K562 (cell line): ENCODE results near the gene VSX2. TPM values are rescaled to one million over a fixed set of nuclear protein-coding genes. Genes with fewer than 3 reads are reported as not detected.

ENCODE experiments used
- ATAC-seq: fragments of 200-7000 bp; cut with Tn5 transposase; 3 replicates; pipeline ENCODE4 v1.9.1; 2020; ENCODE audit warnings: moderate library complexity
- BruUV-seq: library from RNA; stranded (reverse); fragments of 400-500 nt; replicated peaks from 2 replicates; lab custom pipeline; 2021; lab: Mats Ljungman, UMichigan
- CTCF ChIA-PET: fragments of 300-600 bp; formaldehyde crosslinking; extraction: SDS; loops from one replicate; lab custom pipeline; 2021; ENCODE audit warnings: low intra/inter-chr PET ratio; lab: Yijun Ruan, JAX
- POLR2A ChIA-PET: fragments of 300-600, 350-650 bp; sonication (Branson Sonifier 250); formaldehyde crosslinking; extraction: SDS; loops from one replicate; lab custom pipeline; 2021; ENCODE audit warnings: antibody characterized with exemption, inconsistent platforms; lab: Yijun Ruan, JAX
- DNase-seq, 4 experiments: peaks; one replicate each; pipeline versions ENCODE4 v3.0.0 to v3.0.0-alpha.2; 2011 to 2018; ENCODE audit warnings: low spot score in 3 of 4, mixed read lengths in 3 of 4; ENCODE audit errors: extremely low read depth in 1 of 4
- FAIRE-seq: peaks from 2 replicates; lab custom pipeline; 2011; peaks lifted over from hg19 to GRCh38; lab: Jason Lieb, UNC
- H2AFZ ChIP-seq: 2 replicates; pipeline ENCODE4 v1.6.0; 2011; ENCODE audit warnings: low read depth, low read length, control low read depth, inconsistent platforms
- H3K27ac ChIP-seq: fragments of 200-600 bp; 3 replicates; pipeline ENCODE4 v1.8.0; 2011; ENCODE audit warnings: low read depth, mild to moderate bottlenecking, control low read depth, inconsistent platforms, low read length, moderate library complexity, mixed read lengths; ENCODE audit errors: extremely low read depth
- H3K27me3 ChIP-seq, 2 experiments: fragments of 300-600 bp in 1 of 2; 2 replicates in 1 of 2; 3 replicates in 1 of 2; pipeline versions ENCODE4 v1.6.0 to v1.8.0; 2011; ENCODE audit warnings: inconsistent platforms in 2 of 2, low read length in 2 of 2, mild to moderate bottlenecking in 1 of 2, mixed read lengths in 1 of 2, moderate library complexity in 1 of 2; ENCODE audit not compliant: control insufficient read depth in 2 of 2, insufficient read depth in 2 of 2
- H3K36me3 ChIP-seq: fragments of 300-600 bp; 3 replicates; pipeline ENCODE4 v1.8.0; 2011; ENCODE audit warnings: mild to moderate bottlenecking, low read length, inconsistent platforms; ENCODE audit not compliant: control insufficient read depth, insufficient read depth
- H3K4me1 ChIP-seq, 2 experiments: fragments of 200-600 bp in 1 of 2; replicated peaks in 1 of 2; 2 replicates in 1 of 2; 3 replicates in 1 of 2; pipeline versions ENCODE4 v1.5.1 to v1.8.0; 2011; ENCODE audit warnings: inconsistent platforms in 2 of 2, low read length in 2 of 2, mild to moderate bottlenecking in 1 of 2, mixed read lengths in 1 of 2, moderate library complexity in 1 of 2; ENCODE audit not compliant: control insufficient read depth in 2 of 2, insufficient read depth in 2 of 2
- H3K4me2 ChIP-seq: 2 replicates; pipeline ENCODE4 v1.6.1; 2011; ENCODE audit warnings: low read length, control low read depth, inconsistent platforms, mixed read lengths; ENCODE audit not compliant: insufficient read depth
- H3K4me3 ChIP-seq: fragments of 200-600 bp; sonication (generic), shearing (Covaris generic); 2 replicates; pipeline ENCODE4 v1.5.1; 2016; ENCODE audit warnings: control low read depth, inconsistent platforms
- H3K79me2 ChIP-seq: fragments of 200-600 bp; 3 replicates; pipeline ENCODE4 v1.8.0; 2011; ENCODE audit warnings: low read length, inconsistent platforms; ENCODE audit not compliant: control insufficient read depth, insufficient read depth
- H3K9ac ChIP-seq, 2 experiments: 2 replicates each; pipeline versions ENCODE4 v1.6.0 to v1.6.1; 2011; ENCODE audit warnings: low read depth in 2 of 2, low read length in 2 of 2, control low read depth in 1 of 2, inconsistent platforms in 1 of 2, mild to moderate bottlenecking in 1 of 2, mixed read lengths in 1 of 2; ENCODE audit not compliant: insufficient read depth in 1 of 2
- H3K9me1 ChIP-seq: one replicate; pipeline ENCODE4 v1.6.0; 2011; ENCODE audit warnings: inconsistent platforms, mild to moderate bottlenecking, low read length, moderate library complexity; ENCODE audit not compliant: control insufficient read depth, insufficient read depth
- H3K9me3 ChIP-seq: replicated peaks from 2 replicates; pipeline ENCODE4 v1.5.1; 2011; ENCODE audit warnings: low read depth, low read length, inconsistent platforms; ENCODE audit not compliant: control insufficient read depth, insufficient read depth
- H4K20me1 ChIP-seq: replicated peaks from 2 replicates; pipeline ENCODE4 v1.6.1; 2011; ENCODE audit warnings: low read length, inconsistent platforms, mixed read lengths; ENCODE audit not compliant: control insufficient read depth, insufficient read depth
- CHD4 ChIP-seq: fragments of 200-600 bp; sonication (generic); IDR thresholded peaks from 3 replicates; pipeline ENCODE4 v1.6.1; 2012; ENCODE audit warnings: low read depth, mild to moderate bottlenecking, mixed read lengths, low read length, inconsistent platforms; ENCODE audit not compliant: insufficient read depth, insufficient replicate concordance, poor library complexity, severe bottlenecking
- FIP1L1 ChIP-seq: fragments of 200-400 bp; formaldehyde crosslinking; IDR thresholded peaks from 2 replicates; pipeline ENCODE4 v1.6.1; 2018; ENCODE audit warnings: mild to moderate bottlenecking, low read depth, low read length; ENCODE audit not compliant: poor library complexity, severe bottlenecking
- SAFB2 ChIP-seq: fragments of 200-400 bp; formaldehyde crosslinking; IDR thresholded peaks from 2 replicates; pipeline ENCODE4 v1.6.1; 2018; ENCODE audit warnings: borderline replicate concordance, low read length, low read depth, moderate library complexity; ENCODE audit not compliant: severe bottlenecking
- WGBS: fragments of 100-300 bp; shearing (Covaris generic); methylation state at CpG from one replicate; pipeline ENCODE4 v1.1.6; 2016; ENCODE audit warnings: low coverage, mixed read lengths; ENCODE audit not compliant: insufficient coverage; ENCODE audit errors: missing lambda C conversion rate; 5-methylcytosine and 5-hydroxymethylcytosine counted together
- in situ Hi-C: fragments of 300-500 bp; cut with MboI; formaldehyde crosslinking; loops from 4 replicates; pipeline ENCODE4 v1.15.0; 2018; ENCODE audit warnings: inconsistent platforms, mixed read lengths
- intact Hi-C: fragments of 100-400 bp; cut with micrococcal nuclease; formaldehyde crosslinking; loops from 2 replicates; pipeline ENCODE4 v1.14.2; 2022
- polyA plus RNA-seq, 8 experiments: library from polyadenylated mRNA; depleted of rRNA in 4 of 8; stranded (reverse) in 5 of 8; unstranded in 3 of 8; fragments of >200 nt; fragmentation: Nextera tagmentation in 2 of 8; fragmentation: Illumina TruSeq in 1 of 8; extraction: Ambion mirVana in 2 of 8; extraction: Trizol in 1 of 8; gene quantifications; 2 replicates each; pipeline versions ENCODE4 v1.2.1 to v1.2.3, GENCODE V29; 2011 to 2014; ENCODE audit warnings: inconsistent platforms in 1 of 8, missing spikeins in 1 of 8
- total RNA-seq, 7 experiments: library from RNA; depleted of rRNA in 6 of 7; stranded (reverse); fragments of >200 nt in 6 of 7; fragmentation: Illumina TruSeq in 2 of 7; extraction: Trizol in 2 of 7; gene quantifications; 2 replicates each; pipeline versions ENCODE4 v1.2.1 to v1.2.3, GENCODE V29; 2011 to 2021; ENCODE audit warnings: low replicate concordance in 1 of 7
- TF ChIP-seq, protein P1 (sequence below): sonication (generic); formaldehyde crosslinking; IDR thresholded peaks from 2 replicates; pipeline ENCODE4 v1.8.0; 2022; ENCODE audit warnings: missing genetic modification reagents, mild to moderate bottlenecking, borderline replicate concordance

The VSX2 gene
- total and polyA plus RNA-seq, 9 of the 15 experiments (the other 6 are each of a cell fraction or from before 2014, with no cell fraction given) = 0.04 TPM; not detected in 8

DNA sequence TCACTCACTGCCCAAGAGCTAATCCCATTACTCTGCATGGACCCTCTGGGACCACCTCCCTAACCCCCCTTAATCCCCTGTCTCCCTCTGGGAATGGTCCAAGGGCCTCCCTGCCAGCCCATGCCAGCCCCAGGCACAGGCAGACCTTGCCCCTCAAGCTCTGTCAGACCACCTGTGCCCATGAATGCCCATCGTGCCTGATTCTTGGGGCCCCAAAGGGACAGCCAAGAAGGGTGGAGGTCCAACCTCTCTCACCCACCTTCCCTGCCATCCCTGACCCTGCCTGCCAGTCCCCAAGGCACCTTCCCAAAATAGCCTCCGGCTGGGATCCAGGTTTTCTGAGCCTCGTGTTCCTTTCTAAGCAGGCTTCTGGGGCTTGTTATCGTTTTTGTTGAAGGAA lies 20.8 kb upstream of the VSX2 start:
- BruUV-seq = no TSS peak
- no peak for FAIRE-seq

More for the DNA sequence above, 20.8 kb upstream of the VSX2 start:
- Histone ChIP-seq H3K9me1 (no peaks in the 10 kb centered on the region), H3K36me3 (no peaks in the 10 kb centered on the region), H3K79me2 (no peaks in the 10 kb centered on the region), H3K4me2 (no peak overlapping the region), H4K20me1 (peaks cover 6% of the 10 kb centered on the region), H3K27me3 (peaks cover 2 to 43% of the 10 kb centered on the region in 2 experiments; a peak in 2 of 5 replicates), H3K9me3 (no peaks in the 10 kb centered on the region), H3K27ac (no peak overlapping the region), H3K4me1 (peaks cover 0 to 14% of the 10 kb centered on the region in 2 experiments; a peak in 3 of 5 replicates), H3K9ac (no peak overlapping the region), H3K4me3 (no peak overlapping the region), H2AFZ (no peak overlapping the region)
- intact Hi-C loops (loop anchor here (10.0 kb wide), 1 partner anchor 104 kb away; no protein-coding TSS in a partner anchor), in situ Hi-C loops (no loop called here)
- TF ChIP-seq, protein P1, sequence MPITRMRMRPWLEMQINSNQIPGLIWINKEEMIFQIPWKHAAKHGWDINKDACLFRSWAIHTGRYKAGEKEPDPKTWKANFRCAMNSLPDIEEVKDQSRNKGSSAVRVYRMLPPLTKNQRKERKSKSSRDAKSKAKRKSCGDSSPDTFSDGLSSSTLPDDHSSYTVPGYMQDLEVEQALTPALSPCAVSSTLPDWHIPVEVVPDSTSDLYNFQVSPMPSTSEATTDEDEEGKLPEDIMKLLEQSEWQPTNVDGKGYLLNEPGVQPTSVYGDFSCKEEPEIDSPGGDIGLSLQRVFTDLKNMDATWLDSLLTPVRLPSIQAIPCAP (CRISPR knock-in tag) = no peak
- TF ChIP-seq FIP1L1 = no peak
- TF ChIP-seq CHD4 = no peak
- no peak for TF ChIP-seq SAFB2
- ChIA-PET CTCF (no interaction called here), POLR2A (interaction anchor here (0.6 to 0.9 kb wide), 3 partner anchors 12 to 73 kb away, joined by 3 read pairs; no protein-coding TSS in a partner anchor)
- WGBS = 0% methylated on average over 3 of the region's 4 CpGs
- DNase-seq (no peak), ATAC-seq (no peak)
